Prostate gland (tissue), 2 donors: ENCODE measurements around the gene CCDC88B.

Source experiments
- CTCF ChIP-seq, 4 experiments: fragments of 200-600 bp in 2 of 4; fragments of 450-650 bp in 2 of 4; sonication (generic) in 2 of 4; IDR thresholded peaks; 1 replicate in 3 of 4; 2 replicates in 1 of 4; pipeline ENCODE4 v1.5.1; 2016 to 2019; ENCODE audit warnings: antibody characterized with exemption in 4 of 4, mild to moderate bottlenecking in 2 of 4, moderate library complexity in 2 of 4
- POLR2A ChIP-seq: fragments of 450-650 bp; IDR thresholded peaks from one replicate; pipeline ENCODE4 v1.6.1; 2016; ENCODE audit warnings: antibody characterized with exemption, mild to moderate bottlenecking
- POLR2AphosphoS5 ChIP-seq: sonication (generic); formaldehyde crosslinking; IDR thresholded peaks from one replicate; pipeline ENCODE4 v1.6.1; 2017; ENCODE audit warnings: antibody characterized with exemption

GRCh38 chr11:64322925-64323260 is 17.1 kb upstream of the CCDC88B start:
- no peak for TF ChIP-seq CTCF (IDR thresholded peaks at IDR 0.05)
- TF ChIP-seq POLR2A: no peak
- no peak for TF ChIP-seq POLR2AphosphoS5
